Fibroblast of mammary gland (primary cell): ENCODE data around the gene CEP290.

Experiments used
- DNase-seq: peaks from one replicate; pipeline ENCODE4 v3.0.0-alpha.2; 2010; ENCODE audit warnings: low read depth
- H3K4me3 ChIP-seq: 2 replicates; pipeline ENCODE4 v1.5.1; 2011; ENCODE audit warnings: low read depth, mild to moderate bottlenecking, low read length, moderate library complexity; ENCODE audit not compliant: control insufficient read depth
- TF ChIP-seq, protein P1 (sequence below): conservative IDR thresholded peaks from 2 replicates; pipeline ENCODE4 v1.5.1; 2011; ENCODE audit warnings: low read depth, low read length, inconsistent platforms; ENCODE audit not compliant: control insufficient read depth, insufficient read depth

The CEP290 gene

DNA sequence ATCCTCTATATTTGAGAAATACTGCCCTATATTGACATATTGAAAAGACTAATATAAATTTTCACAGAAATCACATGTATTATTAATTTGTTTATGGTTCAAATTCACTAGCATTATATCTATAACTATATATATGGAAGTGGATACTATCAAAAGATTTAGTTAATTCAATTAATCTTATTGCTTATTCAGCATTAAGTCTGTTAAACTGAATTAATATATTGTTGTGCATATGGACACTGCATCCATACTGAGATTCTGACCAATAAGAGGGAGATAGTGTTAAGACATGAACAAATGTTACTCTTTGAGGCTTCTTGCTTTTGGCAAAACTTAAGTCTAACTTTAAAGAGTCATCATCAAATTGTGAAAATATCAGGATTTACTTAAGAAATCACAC, 60.6 kb downstream of the CEP290 start:
- DNase-seq: no peak
- TF ChIP-seq, protein P1, sequence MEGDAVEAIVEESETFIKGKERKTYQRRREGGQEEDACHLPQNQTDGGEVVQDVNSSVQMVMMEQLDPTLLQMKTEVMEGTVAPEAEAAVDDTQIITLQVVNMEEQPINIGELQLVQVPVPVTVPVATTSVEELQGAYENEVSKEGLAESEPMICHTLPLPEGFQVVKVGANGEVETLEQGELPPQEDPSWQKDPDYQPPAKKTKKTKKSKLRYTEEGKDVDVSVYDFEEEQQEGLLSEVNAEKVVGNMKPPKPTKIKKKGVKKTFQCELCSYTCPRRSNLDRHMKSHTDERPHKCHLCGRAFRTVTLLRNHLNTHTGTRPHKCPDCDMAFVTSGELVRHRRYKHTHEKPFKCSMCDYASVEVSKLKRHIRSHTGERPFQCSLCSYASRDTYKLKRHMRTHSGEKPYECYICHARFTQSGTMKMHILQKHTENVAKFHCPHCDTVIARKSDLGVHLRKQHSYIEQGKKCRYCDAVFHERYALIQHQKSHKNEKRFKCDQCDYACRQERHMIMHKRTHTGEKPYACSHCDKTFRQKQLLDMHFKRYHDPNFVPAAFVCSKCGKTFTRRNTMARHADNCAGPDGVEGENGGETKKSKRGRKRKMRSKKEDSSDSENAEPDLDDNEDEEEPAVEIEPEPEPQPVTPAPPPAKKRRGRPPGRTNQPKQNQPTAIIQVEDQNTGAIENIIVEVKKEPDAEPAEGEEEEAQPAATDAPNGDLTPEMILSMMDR: no peak
- no peak overlapping the region for H3K4me3 ChIP-seq

DNA sequence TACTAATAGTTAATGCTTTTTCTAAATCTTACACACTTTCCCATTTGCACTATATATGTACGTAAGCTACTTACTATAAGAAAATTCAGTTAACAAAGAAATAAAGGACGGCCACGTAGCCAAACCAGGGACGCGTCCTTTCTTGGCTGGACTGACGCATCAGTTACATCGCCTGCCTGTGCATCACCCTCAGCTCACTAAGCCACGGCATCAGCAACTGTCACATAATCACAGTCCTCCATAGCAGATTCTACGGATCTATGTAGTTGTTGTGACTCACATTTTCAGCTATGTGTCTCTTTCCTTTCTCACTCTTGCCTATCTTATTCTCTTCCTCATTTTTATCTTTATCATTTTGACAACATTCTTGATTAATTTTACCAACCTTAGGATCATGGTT, 74.6 kb downstream of the CEP290 start:
- H3K4me3 ChIP-seq: no peak overlapping the region
- no peak for DNase-seq
- TF ChIP-seq, protein P1: no peak

DNA sequence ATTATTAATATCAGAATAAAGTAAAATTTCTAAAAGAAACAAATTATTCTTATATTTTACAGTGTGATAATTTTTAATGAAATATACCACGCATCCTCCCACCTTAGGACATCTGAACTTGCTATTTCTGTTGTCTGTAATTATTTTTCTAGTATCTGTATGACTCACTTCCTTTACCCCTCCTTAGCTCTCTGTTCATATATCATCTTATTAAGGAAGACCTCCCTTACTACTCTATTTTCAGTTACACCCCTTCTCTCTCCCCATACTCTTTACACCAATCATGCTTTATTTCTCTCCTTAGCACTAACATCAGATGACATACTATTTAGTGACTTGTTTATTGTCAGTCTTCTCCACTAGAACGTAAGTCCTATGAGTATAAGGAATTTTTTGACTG, 78.5 kb downstream of the CEP290 start:
- TF ChIP-seq, protein P1: no peak
- DNase-seq: peak; percentile 37
- H3K4me3 ChIP-seq: no peak overlapping the region

DNA sequence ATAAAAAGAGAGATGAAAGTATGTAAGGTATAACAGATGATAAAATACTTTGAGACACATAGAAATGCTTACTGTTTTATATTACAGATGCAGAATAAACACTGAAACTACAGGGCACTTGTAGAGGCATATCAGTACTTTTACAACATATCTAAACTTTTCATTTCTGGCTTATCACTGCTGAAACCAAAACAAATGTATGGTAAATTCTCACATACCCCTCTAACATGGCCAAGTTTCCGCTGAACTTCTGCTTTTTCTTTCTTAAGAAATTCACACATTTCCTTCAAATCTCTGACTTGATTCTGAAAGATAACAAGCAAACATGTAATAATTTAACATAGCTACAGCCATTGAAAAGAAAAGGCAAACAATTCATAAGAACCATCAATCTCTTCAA, 79.4 kb downstream of the CEP290 start:
- TF ChIP-seq, protein P1: no peak
- no peak overlapping the region for H3K4me3 ChIP-seq
- DNase-seq: no peak

DNA sequence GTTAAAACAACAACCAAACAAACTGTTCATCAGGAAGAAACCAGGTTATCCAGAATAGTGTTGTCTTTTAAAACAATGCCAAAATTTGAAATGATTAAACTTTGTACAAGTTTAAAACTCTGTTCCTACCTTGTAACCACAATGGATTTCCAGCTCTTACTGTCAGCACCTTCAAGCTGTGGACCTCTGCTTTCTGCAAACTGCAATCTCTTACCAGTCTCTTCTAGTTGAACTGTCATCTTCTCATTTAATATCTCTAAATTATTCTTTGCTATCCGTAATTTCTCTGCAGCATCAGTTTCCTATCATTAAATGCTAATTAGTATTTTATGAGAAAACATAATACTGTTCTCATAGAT, 83.2 kb downstream of the CEP290 start:
- no peak overlapping the region for H3K4me3 ChIP-seq
- TF ChIP-seq, protein P1: no peak
- no peak for DNase-seq

DNA sequence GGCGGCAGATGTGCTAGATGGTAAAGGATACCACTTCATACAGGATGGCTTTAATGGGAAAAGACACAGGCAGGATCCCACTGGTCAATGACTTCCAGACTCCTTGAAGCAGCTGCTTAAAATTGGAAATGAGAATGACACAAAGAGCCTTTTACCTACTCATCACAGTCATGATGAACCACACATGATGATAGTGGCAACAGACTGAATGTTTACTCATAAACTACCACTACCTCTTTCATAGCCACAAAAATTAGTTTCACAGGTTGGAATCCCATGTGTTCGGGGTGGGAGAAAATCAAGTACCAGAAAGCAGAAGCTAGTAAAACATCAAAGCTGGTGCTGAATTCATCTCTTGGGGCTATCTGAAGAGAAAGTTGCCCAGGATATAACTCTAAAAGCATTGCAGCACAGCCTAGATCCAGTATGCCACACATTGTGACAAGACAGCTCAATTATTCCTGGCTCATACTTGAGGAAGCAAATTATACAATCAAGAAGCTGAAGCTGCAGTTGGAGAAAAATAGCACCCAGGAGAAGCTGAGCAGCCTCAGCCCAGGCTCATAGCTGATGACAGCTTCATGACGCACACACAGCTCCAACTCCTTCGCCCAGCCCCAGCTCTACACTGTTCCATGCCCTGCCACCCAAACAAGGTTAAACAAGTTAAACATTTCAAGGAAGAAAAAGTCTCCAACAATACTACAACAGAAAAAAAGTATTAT, 83.7 kb downstream of the CEP290 start:
- no peak overlapping the region for H3K4me3 ChIP-seq
- TF ChIP-seq, protein P1: no peak
- peak; percentile 54 for DNase-seq

DNA sequence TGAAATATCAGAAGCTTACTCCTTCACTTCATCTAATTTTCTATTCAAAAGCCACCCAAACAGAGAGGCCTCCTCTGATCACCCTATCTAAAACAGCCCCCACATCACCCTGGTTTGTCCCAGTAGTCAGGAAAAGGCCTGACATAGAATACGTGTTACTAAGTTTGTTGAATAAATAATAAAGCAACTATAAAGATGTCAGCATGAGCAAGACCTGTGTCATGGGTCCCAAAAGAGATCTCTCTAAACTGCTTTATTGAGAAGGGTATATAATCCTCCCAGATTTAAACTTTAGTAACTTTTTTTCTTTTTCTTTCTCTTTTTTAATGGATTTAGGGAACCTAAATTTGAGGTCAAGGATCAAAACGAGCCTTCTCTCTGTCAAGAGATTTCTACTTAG, 85.3 kb downstream of the CEP290 start:
- TF ChIP-seq, protein P1: no peak
- no peak overlapping the region for H3K4me3 ChIP-seq
- no peak for DNase-seq
